Body of pancreas (tissue), 4 donors: ENCODE measurements around the gene LDLRAD4. TPM values are rescaled to one million over a fixed set of nuclear protein-coding genes. Genes with fewer than 3 reads are reported as not detected.
A peak's percentile ranks its signal among the peaks of the same experiment; 100 is the strongest.

ENCODE experiments used
- ATAC-seq: fragments of 150-250 bp; one replicate; pipeline ENCODE4 v1.9.1; 2016
- DNase-seq, 4 donors: peaks; one replicate each; pipeline ENCODE4 v3.0.0-alpha.2; 2019
- H3K27ac ChIP-seq, 4 donors: fragments of 200-600 bp; sonication (generic); 1 replicate in 3 of 4; 2 replicates in 1 of 4; pipeline versions ENCODE4 v1.5.1 to v1.6.1; 2016 to 2019; ENCODE audit warnings: mild to moderate bottlenecking in 1 of 4, mixed read lengths in 1 of 4, moderate library complexity in 1 of 4
- H3K27me3 ChIP-seq, 2 donors: fragments of 200-600 bp; sonication (generic); one replicate each; pipeline ENCODE4 v1.6.0; 2016; ENCODE audit warnings: mild to moderate bottlenecking in 1 of 2
- H3K36me3 ChIP-seq, 2 donors: fragments of 200-600 bp; sonication (generic); replicated peaks in 1 of 2; 2 replicates each; pipeline ENCODE4 v1.5.1; 2016; ENCODE audit warnings: low read depth in 2 of 2; ENCODE audit not compliant: insufficient read depth in 1 of 2
- H3K4me1 ChIP-seq: fragments of 200-600 bp; sonication (generic); one replicate; pipeline ENCODE4 v1.6.0; 2016
- H3K4me3 ChIP-seq, 2 donors: fragments of 200-600 bp; sonication (generic); 1 replicate in 1 of 2; 2 replicates in 1 of 2; pipeline ENCODE4 v1.5.1; 2016 to 2019
- H3K9me3 ChIP-seq, 3 donors: fragments of 200-600 bp; sonication (generic); 1 replicate in 2 of 3; 2 replicates in 1 of 3; pipeline ENCODE4 v1.5.1; 2016
- POLR2A ChIP-seq, 3 donors: fragments of 450-650 bp; IDR thresholded peaks; one replicate each; pipeline ENCODE4 v1.6.1; 2016; ENCODE audit warnings: antibody characterized with exemption in 3 of 3, mild to moderate bottlenecking in 2 of 3
- WGBS, 2 donors: methylation state at CpG; one replicate each; pipeline ENCODE4 v1.1.5; 2017; 5-methylcytosine and 5-hydroxymethylcytosine counted together
- intact Hi-C: fragments of 100-400 bp; cut with DNase I; formaldehyde crosslinking; loops from one replicate; pipeline ENCODE4 v1.15.1; 2023
- total RNA-seq, 2 donors: library from RNA; depleted of rRNA; stranded (reverse); fragments of >200 nt; gene quantifications; one replicate each; pipeline ENCODE4 v1.1.0, GENCODE V29; 2016
- TF ChIP-seq, protein P1 (sequence below), 7 experiments: fragments of 450-650 bp in 4 of 7; fragments of 200-600 bp in 3 of 7; sonication (generic) in 3 of 7; IDR thresholded peaks; one replicate each; pipeline ENCODE4 v1.5.1; 2016 to 2019; ENCODE audit warnings: antibody characterized with exemption in 7 of 7

Gene LDLRAD4
- total RNA-seq, 2 donors from 2014 or later: 8.6 to 35.9 TPM

DNA sequence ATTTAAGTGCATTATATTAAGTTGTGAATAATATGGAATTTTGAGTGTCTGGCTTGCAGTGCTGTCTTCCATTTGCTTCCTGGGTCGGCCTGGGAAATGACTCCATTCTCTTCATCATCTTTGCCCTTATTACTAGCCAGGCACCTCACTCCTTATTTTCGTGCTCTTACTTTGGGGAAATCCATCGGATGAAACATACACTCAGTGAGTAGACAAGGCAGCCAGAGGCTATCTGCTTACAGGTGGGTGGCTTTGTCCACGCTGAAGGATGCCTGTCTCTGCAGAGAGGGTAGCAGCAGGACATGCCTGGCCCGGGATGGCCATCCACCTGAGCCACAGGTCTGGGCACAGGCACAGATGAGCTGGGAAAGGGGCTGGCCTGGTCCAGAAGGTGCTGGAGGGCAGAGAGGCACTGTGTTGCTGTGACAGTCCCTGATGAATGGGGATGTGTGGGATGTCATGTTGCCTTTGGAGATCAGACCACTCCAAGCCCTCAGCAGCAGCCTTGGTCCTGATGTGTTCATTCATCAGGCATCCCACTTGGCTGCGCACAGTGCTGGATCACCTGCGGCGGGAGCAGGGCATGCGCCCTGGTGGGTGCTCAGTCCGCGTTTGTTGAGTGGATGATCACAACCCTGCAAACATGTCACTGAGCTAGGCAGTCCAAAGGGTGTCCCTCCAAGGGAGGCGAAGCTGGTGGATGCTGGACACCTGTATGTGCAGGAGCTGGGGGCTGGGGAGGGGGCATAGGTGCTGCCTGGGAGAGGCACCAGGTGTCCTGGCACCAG, 236.0 kb downstream of the LDLRAD4 start:
- DNase-seq (no peak), ATAC-seq (no peak)
- Histone ChIP-seq H3K27ac (no peak overlapping the region), H3K4me1 (peaks cover 6% of the 10 kb centered on the region), H3K27me3 (no peaks in the 10 kb centered on the region), H3K9me3 (no peaks in the 10 kb centered on the region), H3K36me3 (no peaks in the 10 kb centered on the region), H3K4me3 (no peak overlapping the region)
- 85 to 89% methylated on average over 12 of the region's 12 CpGs for WGBS, 2 donors
- intact Hi-C loops: no loop called here
- TF ChIP-seq, protein P1, sequence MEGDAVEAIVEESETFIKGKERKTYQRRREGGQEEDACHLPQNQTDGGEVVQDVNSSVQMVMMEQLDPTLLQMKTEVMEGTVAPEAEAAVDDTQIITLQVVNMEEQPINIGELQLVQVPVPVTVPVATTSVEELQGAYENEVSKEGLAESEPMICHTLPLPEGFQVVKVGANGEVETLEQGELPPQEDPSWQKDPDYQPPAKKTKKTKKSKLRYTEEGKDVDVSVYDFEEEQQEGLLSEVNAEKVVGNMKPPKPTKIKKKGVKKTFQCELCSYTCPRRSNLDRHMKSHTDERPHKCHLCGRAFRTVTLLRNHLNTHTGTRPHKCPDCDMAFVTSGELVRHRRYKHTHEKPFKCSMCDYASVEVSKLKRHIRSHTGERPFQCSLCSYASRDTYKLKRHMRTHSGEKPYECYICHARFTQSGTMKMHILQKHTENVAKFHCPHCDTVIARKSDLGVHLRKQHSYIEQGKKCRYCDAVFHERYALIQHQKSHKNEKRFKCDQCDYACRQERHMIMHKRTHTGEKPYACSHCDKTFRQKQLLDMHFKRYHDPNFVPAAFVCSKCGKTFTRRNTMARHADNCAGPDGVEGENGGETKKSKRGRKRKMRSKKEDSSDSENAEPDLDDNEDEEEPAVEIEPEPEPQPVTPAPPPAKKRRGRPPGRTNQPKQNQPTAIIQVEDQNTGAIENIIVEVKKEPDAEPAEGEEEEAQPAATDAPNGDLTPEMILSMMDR (IDR thresholded peaks at IDR 0.05): no peak
- TF ChIP-seq POLR2A (IDR thresholded peaks at IDR 0.05): no peak

DNA sequence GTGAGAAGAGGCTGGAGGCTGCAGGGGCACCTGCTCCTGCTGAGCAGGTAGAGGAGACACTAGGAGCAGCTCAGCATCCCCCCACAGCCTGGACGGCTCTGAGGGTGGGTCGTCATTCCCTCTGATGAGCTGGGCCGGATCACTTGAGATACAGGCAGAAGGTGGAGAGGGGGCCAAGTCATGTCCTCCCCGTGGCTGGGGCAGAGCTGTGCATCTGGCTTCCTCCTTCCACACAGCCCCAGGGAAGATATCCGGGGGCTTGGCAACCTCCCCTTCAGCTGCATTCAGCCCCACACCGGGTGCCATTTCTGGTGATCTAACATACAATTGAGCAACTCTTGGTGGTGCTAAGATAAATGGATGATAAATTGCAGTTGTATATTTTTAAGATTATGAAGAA, 236.9 kb downstream of the LDLRAD4 start:
- Histone ChIP-seq H3K27ac (no peak overlapping the region), H3K9me3 (no peaks in the 10 kb centered on the region), H3K4me3 (no peak overlapping the region), H3K4me1 (peaks cover 6% of the 10 kb centered on the region), H3K36me3 (no peaks in the 10 kb centered on the region), H3K27me3 (no peaks in the 10 kb centered on the region)
- intact Hi-C loops: no loop called here
- DNase-seq (no peak), ATAC-seq (no peak)
- TF ChIP-seq, protein P1 (IDR thresholded peaks at IDR 0.05): no peak
- no peak for TF ChIP-seq POLR2A (IDR thresholded peaks at IDR 0.05)
- 60% methylated on average over 5 to 6 of the region's 6 CpGs for WGBS, 2 donors

DNA sequence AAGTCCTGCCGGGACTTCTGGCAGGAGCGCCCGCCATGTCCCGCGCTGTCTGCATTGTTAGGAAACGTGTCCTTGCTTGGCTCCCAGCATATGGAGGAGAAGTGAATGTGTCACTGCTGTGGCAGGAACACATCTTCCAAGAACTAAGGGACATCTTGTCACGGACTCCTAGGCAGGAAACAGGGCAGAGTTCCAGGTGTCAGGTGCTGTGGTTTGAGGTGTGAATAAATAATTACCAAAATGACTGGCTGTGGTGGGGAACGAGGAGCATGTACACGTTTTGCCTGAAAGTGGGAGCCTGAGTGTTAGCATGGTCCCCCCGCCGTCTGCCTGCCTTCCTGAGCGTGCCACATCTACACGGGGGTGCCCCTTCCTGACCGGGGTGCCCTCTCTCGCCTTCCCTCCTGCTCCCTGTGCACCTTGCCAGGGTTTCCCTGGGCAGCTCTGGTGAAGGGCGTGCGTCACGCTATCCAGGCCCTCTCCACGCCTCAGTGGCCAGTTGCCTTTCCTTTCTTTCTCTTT, 237.5 kb downstream of the LDLRAD4 start:
- H3K27me3 ChIP-seq: no peaks in the 10 kb centered on the region

DNA sequence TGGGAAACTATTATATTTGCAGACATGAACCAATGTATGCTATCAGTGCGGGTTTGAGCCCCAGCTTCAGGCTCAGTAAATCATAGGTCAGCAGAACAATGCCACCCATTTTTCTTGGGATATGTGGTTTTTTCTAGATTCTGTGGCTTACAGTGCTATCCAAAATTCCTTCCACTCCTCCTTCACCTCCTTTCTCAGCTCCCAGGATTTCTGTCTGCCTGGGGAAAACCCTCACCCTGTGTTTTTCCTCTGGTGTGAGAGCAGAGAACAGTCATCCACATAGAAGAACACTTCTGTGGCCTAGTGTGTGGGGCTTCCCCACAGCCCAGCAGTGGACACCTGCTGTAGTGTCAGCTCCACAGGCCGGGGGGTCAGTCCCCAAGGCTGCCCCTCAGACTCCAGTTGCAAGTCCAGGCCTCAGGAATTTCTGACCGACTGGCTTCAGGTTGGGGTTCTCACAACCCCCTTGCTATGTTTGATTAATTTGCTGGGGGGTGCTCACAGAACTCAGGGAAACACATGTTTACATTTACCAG, 238.2 kb downstream of the LDLRAD4 start:
- Histone ChIP-seq H3K4me1 (no peaks in the 10 kb centered on the region), H3K27ac (no peak overlapping the region), H3K27me3 (no peaks in the 10 kb centered on the region), H3K4me3 (no peak overlapping the region), H3K36me3 (no peaks in the 10 kb centered on the region), H3K9me3 (no peaks in the 10 kb centered on the region)
- no peak for TF ChIP-seq POLR2A (IDR thresholded peaks at IDR 0.05)
- TF ChIP-seq, protein P1 (IDR thresholded peaks at IDR 0.05): no peak
- 89 to 91% methylated on average over 3 of the region's 3 CpGs for WGBS, 2 donors
- DNase-seq (no peak), ATAC-seq (no peak)
- intact Hi-C loops: no loop called here

More for the DNA sequence above, 237.5 kb downstream of the LDLRAD4 start:
- Histone ChIP-seq H3K4me1 (peaks cover 6% of the 10 kb centered on the region), H3K36me3 (no peaks in the 10 kb centered on the region), H3K9me3 (no peaks in the 10 kb centered on the region), H3K4me3 (no peak overlapping the region), H3K27ac (no peak overlapping the region)
- TF ChIP-seq, protein P1 (IDR thresholded peaks at IDR 0.05): no peak
- no peak for TF ChIP-seq POLR2A (IDR thresholded peaks at IDR 0.05)
- intact Hi-C loops: no loop called here
- no peak for ATAC-seq
- DNase-seq: peak in 1 of 4 donors; percentile 16
- 73 to 74% methylated on average over 19 of the region's 19 CpGs for WGBS, 2 donors
